Measurements from ENCODE around the gene PROC.

The PROC gene

GRCh38 chr2:127413200-127413599, 5.0 kb upstream of the PROC start:
- no peaks in the 10 kb centered on the region for H4K20me1 ChIP-seq (ENCODE audit: low read depth, low read length)
- no peak overlapping the region for H3K9ac ChIP-seq (ENCODE audit: low read length)
- no peaks in the 10 kb centered on the region for H3K9me3 ChIP-seq (ENCODE audit: insufficient read depth, low read length)
- H3K4me3 ChIP-seq (ENCODE audit: insufficient read depth, low read length, poor library complexity, severe bottlenecking), result no peak overlapping the region
- H3F3A ChIP-seq (ENCODE audit: insufficient read depth), result no peaks in the 10 kb centered on the region
- no peak overlapping the region for H3K27ac ChIP-seq (ENCODE audit: low read depth, low read length)
- no peaks in the 10 kb centered on the region for H3K36me3 ChIP-seq (ENCODE audit: low read length)
- H2AFZ ChIP-seq (ENCODE audit: low read depth, low read length, severe bottlenecking), result no peak overlapping the region
- no peaks in the 10 kb centered on the region for H3K9me2 ChIP-seq (replicated peaks; ENCODE audit: insufficient read depth, low read length)
- H3K27me3 ChIP-seq (ENCODE audit: low read length), result no peaks in the 10 kb centered on the region
- TF ChIP-seq CTCF (IDR thresholded peaks at IDR 0.05; ENCODE audit: insufficient read depth, low read length, poor library complexity, severe bottlenecking) (no peak), EZH2phosphoT487 (conservative IDR thresholded peaks at IDR 0.05; ENCODE audit: low read length) (no peak)
- no peaks in the 10 kb centered on the region for H3K79me2 ChIP-seq (ENCODE audit: insufficient read depth, low read length)
- no peak overlapping the region for H3K4me2 ChIP-seq (ENCODE audit: low read depth, low read length, poor library complexity, severe bottlenecking)

DNA sequence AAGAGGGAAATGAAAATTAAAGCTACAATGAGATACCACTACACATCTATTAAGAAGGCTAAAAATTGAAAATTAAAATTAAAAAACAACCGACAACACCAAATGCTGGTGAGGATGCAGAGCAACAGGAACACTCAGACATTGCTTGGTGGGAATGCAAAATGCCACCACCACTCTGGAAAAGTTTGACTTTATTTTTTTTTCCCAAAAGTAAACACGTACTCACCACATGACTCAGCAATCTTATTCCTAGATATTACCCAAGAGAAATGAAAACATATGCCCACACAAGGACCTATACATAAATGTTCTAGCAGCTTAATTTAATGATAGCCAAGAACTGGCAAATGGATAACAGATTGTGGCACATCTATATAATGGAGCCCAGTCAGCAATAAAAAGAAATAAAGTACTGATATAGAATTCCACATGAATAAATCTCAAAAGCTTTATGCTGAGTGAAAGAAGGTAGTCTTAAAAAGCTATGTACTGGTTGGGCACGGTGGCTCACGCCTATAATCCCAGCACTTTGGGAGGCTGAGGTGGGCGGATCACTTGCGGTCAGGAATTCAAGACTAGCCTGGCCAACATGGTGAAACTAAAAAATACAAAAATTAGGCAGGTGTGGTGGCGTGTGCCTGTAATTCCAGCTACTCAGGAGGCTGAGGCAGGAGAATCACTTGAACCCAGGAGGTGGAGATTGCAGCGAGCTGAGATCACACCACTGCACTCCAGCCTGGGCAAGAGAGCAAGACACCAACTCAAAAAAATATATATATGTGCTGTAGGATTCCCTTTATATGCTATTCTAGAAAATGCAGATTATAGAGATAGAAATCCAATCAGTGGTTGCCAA, 4.2 kb upstream of the PROC start:
- Histone ChIP-seq H3K9ac (ENCODE audit: low read length) (no peak overlapping the region), H3K79me2 (ENCODE audit: insufficient read depth, low read length) (no peaks in the 10 kb centered on the region), H2AFZ (ENCODE audit: low read depth, low read length, severe bottlenecking) (no peak overlapping the region), H3K4me3 (ENCODE audit: insufficient read depth, low read length, poor library complexity, severe bottlenecking) (no peak overlapping the region), H3K27ac (ENCODE audit: low read depth, low read length) (no peak overlapping the region), H3K27me3 (ENCODE audit: low read length) (no peaks in the 10 kb centered on the region), H3K9me3 (ENCODE audit: insufficient read depth, low read length) (no peaks in the 10 kb centered on the region), H3K4me2 (ENCODE audit: low read depth, low read length, poor library complexity, severe bottlenecking) (no peak overlapping the region), H3F3A (ENCODE audit: insufficient read depth) (no peaks in the 10 kb centered on the region), H3K36me3 (ENCODE audit: low read length) (no peaks in the 10 kb centered on the region), H4K20me1 (ENCODE audit: low read depth, low read length) (no peaks in the 10 kb centered on the region), H3K9me2 (replicated peaks; ENCODE audit: insufficient read depth, low read length) (no peaks in the 10 kb centered on the region)
- TF ChIP-seq EZH2phosphoT487 (conservative IDR thresholded peaks at IDR 0.05; ENCODE audit: low read length), result no peak
- no peak for TF ChIP-seq CTCF (IDR thresholded peaks at IDR 0.05; ENCODE audit: insufficient read depth, low read length, poor library complexity, severe bottlenecking)

DNA sequence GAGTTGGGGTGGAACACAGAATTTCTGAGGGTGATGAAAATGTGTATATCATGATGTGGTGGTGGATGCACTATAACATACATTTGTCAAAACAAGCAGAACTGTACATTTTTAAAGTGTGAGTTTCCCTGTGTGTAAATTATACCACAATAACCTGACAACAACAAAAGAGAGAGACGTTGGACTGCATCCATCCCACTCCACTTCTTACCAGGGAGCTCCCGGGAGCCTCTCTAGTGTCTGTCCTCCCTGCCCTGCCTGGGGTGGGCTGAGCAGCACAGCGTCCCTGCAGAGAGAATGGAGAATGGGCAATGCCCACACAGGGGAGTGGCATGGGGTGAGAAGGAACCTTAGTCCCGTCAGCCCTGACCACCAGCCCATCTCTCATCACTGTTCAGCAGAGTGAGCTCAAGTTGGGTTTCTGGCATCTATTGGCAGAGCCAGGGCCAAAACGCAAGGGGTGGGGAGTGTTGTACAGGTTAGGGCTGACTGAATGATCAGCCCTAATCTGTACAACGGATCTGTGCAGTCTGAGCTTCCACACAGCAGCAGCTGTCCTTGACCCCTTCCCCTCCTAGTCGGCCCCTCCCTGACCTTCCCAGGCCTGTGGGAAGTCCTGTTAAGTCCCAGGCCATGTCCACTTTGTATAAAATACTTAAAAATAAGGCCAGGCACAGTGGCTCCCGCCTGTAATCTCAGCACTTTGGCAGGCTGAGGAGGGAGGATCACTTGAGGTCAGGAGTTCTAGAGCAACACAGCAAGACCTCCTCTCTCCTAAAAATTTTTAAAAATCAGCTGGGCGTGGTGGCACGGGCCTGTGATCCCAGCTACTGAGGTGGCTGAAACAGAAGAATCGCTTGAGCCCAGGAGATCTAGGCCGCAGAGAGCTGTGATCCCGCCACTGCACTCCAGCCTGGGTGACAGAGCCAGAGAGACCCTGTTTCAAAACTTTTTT, 3.3 kb upstream of the PROC start:
- no peak overlapping the region for H3K4me2 ChIP-seq (ENCODE audit: low read depth, low read length, poor library complexity, severe bottlenecking)
- no peak overlapping the region for H3K9ac ChIP-seq (ENCODE audit: low read length)

More for the DNA sequence above, 3.3 kb upstream of the PROC start:
- H2AFZ ChIP-seq (ENCODE audit: low read depth, low read length, severe bottlenecking), result no peak overlapping the region
- H4K20me1 ChIP-seq (ENCODE audit: low read depth, low read length), result no peaks in the 10 kb centered on the region
- no peaks in the 10 kb centered on the region for H3K9me3 ChIP-seq (ENCODE audit: insufficient read depth, low read length)
- H3K27ac ChIP-seq (ENCODE audit: low read depth, low read length), result no peak overlapping the region
- TF ChIP-seq CTCF (IDR thresholded peaks at IDR 0.05; ENCODE audit: insufficient read depth, low read length, poor library complexity, severe bottlenecking) (no peak), EZH2phosphoT487 (conservative IDR thresholded peaks at IDR 0.05; ENCODE audit: low read length) (no peak)
- H3F3A ChIP-seq (ENCODE audit: insufficient read depth), result no peaks in the 10 kb centered on the region
- no peaks in the 10 kb centered on the region for H3K9me2 ChIP-seq (replicated peaks; ENCODE audit: insufficient read depth, low read length)
- no peaks in the 10 kb centered on the region for H3K36me3 ChIP-seq (ENCODE audit: low read length)
- H3K27me3 ChIP-seq (ENCODE audit: low read length), result no peaks in the 10 kb centered on the region
- H3K4me3 ChIP-seq (ENCODE audit: insufficient read depth, low read length, poor library complexity, severe bottlenecking), result no peak overlapping the region
- no peaks in the 10 kb centered on the region for H3K79me2 ChIP-seq (ENCODE audit: insufficient read depth, low read length)

Data from SU-DHL-6 (cell line).